ENCODE results near the gene PLAC1. TPM values are rescaled to one million over a fixed set of nuclear protein-coding genes. Genes with fewer than 3 reads are reported as not detected.

Gene PLAC1
- total and polyA plus RNA-seq, 8 donors = 0.18 to 0.77 (median 0.46) TPM; not detected in 2

DNA sequence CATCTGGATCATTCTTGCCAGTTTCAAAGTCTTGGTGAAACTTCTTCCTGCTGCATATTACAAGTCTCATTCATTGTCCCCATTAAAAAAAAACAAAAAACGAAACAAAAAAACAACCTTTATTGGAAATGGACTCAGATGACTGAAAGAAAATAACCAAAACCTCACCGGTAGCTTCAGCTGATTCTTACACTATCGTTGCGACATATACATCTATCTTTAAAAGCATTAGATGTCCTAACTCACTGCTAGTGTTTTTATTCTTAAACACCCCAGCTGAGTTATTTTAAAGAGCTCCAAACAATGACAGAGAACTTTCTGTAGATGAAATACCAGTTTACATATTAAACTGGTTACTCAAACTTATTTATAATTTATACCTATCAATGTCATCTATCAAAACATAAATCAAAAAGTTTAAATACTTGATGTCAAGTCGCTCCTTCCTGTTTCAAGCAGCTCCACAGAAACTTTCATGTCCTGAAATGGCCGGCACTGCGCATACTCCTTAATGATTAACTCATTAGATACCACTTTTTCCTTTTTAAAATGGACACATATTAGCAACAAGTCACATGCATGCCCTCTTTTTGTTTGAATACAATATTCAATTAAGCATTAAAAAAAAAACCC lies 111.1 kb downstream of the PLAC1 start:
- intact Hi-C loops (cut with DNase I) = no loop called here
- ATAC-seq (no peak), DNase-seq (no peak)
- TF ChIP-seq, protein P1, sequence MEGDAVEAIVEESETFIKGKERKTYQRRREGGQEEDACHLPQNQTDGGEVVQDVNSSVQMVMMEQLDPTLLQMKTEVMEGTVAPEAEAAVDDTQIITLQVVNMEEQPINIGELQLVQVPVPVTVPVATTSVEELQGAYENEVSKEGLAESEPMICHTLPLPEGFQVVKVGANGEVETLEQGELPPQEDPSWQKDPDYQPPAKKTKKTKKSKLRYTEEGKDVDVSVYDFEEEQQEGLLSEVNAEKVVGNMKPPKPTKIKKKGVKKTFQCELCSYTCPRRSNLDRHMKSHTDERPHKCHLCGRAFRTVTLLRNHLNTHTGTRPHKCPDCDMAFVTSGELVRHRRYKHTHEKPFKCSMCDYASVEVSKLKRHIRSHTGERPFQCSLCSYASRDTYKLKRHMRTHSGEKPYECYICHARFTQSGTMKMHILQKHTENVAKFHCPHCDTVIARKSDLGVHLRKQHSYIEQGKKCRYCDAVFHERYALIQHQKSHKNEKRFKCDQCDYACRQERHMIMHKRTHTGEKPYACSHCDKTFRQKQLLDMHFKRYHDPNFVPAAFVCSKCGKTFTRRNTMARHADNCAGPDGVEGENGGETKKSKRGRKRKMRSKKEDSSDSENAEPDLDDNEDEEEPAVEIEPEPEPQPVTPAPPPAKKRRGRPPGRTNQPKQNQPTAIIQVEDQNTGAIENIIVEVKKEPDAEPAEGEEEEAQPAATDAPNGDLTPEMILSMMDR (IDR thresholded peaks at IDR 0.05) = no peak
- Histone ChIP-seq H3K27me3 (peaks cover 27 to 76% of the 10 kb centered on the region in 2 donors), H3K9me3 (no peaks in the 10 kb centered on the region), H3K36me3 (no peaks in the 10 kb centered on the region), H3K4me1 (peaks cover 0 to 8% of the 10 kb centered on the region in 2 donors), H3K4me3 (no peak overlapping the region), H3K27ac (no peak overlapping the region)

DNA sequence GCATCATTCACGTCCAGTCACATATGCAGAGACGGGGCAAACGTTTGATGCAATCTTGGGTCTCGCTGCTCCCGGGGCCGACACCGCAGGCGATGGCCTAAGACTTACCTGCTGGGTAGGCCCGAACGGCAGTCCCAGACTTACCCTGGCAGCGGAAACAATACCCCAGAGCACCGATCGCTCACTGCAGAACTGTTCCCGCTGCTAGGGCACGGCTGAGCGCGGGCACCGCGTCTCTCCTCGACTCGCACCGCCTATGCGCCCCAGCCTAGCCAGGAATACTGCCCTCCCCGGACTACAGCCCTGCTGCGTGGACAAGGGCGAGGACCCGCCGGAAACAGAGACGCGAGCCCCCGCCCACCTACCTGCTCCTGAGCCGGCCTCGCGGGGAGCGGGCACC lies 112.1 kb downstream of the PLAC1 start:
- TF ChIP-seq, protein P1 (IDR thresholded peaks at IDR 0.05) = no peak
- Histone ChIP-seq H3K4me3 (no peak overlapping the region), H3K36me3 (no peaks in the 10 kb centered on the region), H3K9me3 (no peaks in the 10 kb centered on the region), H3K27ac (no peak overlapping the region), H3K4me1 (peaks cover 0 to 8% of the 10 kb centered on the region in 2 donors), H3K27me3 (peaks cover 22 to 75% of the 10 kb centered on the region in 2 donors)
- no peak for DNase-seq
- no peak for ATAC-seq
- intact Hi-C loops (cut with DNase I) = no loop called here

DNA sequence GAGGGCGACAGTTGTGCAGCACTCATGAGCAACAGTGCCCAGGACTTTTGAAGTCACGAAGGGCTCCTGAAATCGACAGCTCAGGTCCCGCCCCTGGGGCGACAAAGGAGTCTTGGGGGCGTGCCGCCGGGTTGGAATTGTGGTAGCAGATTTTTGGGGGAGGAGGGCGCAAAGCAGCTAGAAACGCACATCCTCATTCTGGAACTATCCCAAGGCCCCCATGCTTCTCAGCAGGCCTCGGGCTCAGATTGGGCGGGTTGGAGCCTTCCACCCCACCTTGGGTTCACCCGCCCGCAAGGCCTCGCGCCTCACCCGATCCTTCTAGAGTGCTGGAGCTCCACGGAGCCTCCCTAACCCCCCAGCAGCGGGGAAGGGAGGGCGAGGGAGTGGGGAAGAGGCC lies 112.8 kb downstream of the PLAC1 start:
- Histone ChIP-seq H3K4me3 (no peak overlapping the region), H3K27me3 (peaks cover 20 to 68% of the 10 kb centered on the region in 2 donors), H3K9me3 (no peaks in the 10 kb centered on the region), H3K4me1 (peaks cover 0 to 7% of the 10 kb centered on the region in 2 donors), H3K27ac (no peak overlapping the region), H3K36me3 (no peaks in the 10 kb centered on the region)
- DNase-seq = no peak
- no peak for ATAC-seq
- TF ChIP-seq, protein P1 (IDR thresholded peaks at IDR 0.05) = no peak
- intact Hi-C loops (cut with DNase I) = no loop called here

DNA sequence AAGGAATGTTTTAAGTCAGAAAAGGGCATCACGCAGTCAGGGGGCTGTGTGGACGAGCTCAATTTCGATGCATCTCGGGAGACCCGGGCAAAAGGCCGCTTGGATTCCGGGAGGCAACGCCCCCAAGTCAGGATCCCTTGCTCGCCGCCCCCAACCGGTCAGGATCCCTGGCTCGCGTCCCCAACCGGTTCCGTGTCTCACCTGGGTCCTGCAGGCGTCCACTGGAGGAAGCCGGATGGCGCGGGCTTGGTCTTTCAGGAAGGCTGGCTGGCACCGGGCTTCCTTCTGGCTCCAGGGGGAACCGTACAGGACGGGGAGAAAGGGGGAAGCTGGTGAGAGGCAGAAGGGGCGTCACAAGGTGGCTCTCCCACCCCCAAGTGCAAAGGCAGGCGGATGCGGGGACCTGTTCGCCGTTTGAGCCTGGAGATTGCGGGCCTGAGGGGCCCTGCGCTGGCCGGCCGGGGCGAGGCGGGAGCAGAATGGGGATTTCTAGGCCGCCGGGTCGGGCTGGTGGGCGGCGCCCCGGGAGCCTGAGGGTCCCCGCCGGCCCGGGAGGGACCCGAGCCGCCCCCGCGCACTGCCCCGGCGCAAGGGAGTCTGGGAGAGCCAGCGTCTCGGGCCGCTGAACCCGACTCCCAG lies 113.6 kb downstream of the PLAC1 start:
- DNase-seq = peak in 1 of 4 donors; percentile 69
- Histone ChIP-seq H3K4me3 (no peak overlapping the region), H3K27ac (no peak overlapping the region), H3K4me1 (no peaks in the 10 kb centered on the region), H3K36me3 (no peaks in the 10 kb centered on the region), H3K9me3 (no peaks in the 10 kb centered on the region), H3K27me3 (peaks cover 20 to 60% of the 10 kb centered on the region in 2 donors)
- intact Hi-C loops (cut with DNase I) = no loop called here
- TF ChIP-seq, protein P1 (IDR thresholded peaks at IDR 0.05) = no peak
- peak; percentile 9 for ATAC-seq

DNA sequence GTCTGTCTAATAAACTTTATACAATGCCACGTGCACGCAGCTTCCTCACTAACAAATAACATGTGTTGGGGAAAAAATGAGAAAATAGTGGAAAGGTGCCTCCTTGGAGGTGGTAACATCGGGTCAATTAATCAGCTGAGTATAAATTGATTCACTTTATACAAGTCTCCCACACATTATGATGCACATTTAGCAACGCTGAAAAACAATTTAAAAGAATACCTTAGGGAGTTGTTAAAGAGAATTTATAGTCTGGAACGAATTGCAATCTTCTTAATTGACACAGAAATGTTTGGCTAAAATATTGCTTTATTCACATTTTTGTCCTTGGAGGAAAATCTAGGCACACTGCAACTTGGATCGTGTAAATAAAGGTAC lies 114.1 kb downstream of the PLAC1 start:
- ATAC-seq = no peak
- H3K36me3 ChIP-seq = no peaks in the 10 kb centered on the region
- H3K27ac ChIP-seq = no peak overlapping the region
- H3K4me3 ChIP-seq = no peak overlapping the region
- H3K4me1 ChIP-seq = no peaks in the 10 kb centered on the region
- DNase-seq = no peak
- H3K27me3 ChIP-seq = peaks cover 20 to 55% of the 10 kb centered on the region in 2 donors
- intact Hi-C loops (cut with DNase I) = no loop called here
- no peaks in the 10 kb centered on the region for H3K9me3 ChIP-seq
- TF ChIP-seq, protein P1 (IDR thresholded peaks at IDR 0.05) = no peak

Measured in left lung (tissue), 10 donors.